Activated effector memory CD4-positive, alpha-beta T cell treated with anti-CD3 and anti-CD28 coated beads, Interleukin-2, amount 50 U/mL, for 16 hours (primary cell): ENCODE results near the gene AFF3.
"Not testable (repeated sequence)": the region's sequence is repeated elsewhere in the genome, so short reads cannot be mapped to it uniquely, and the experiment has no call there.

Experiments
- DNase-seq: peaks from one replicate; pipeline ENCODE4 v3.0.0-alpha.2; 2020

AFF3 gene

DNA sequence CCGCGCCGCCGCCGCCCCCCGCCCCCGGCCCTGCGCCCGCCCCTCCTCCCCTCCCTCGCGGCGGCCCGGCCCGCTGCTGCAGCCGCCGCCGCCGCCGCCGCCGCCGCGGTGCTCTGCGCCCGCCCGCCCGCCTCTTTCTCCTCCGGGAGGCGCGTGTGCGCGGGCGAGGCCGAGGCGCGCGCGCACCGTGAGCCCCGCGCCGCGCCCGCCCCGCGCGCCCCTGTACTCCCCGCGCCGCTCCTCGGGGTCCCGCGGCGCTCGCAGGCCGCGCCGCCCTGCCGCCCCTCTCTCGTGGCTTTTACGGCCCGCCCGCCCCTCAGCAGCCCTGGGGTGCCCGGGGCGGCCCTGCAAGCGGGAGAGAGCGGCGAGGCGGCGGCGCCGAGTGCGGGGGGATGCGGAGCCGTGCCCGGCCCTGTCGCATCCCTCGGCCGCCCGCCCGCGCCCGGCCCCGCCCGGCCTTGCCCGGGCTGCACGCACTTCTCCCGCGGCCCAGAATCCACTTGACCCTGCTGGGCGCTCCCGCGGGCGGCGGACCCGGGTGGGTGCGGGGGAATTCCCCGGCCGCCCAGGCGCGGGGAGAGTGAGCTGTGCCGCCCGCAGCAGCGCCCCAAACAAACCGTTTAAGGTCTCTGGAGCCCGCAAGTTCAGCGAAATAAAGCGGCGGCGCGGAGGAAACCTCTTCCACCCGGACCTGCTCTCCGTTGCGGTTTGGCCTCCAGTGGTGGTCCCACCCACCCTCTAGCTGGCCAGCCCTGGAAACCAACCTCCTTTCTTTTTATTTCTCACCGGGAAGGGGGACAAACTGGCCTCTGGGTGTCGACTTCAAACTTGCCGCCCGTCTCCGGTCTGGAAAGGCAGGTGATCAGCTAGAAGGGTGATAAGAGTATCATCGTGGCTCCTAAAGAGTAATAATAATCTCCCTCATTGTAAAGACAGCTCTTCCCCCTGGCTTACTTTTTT, 37.4 kb downstream of the AFF3 start:
- DNase-seq: peak; percentile 65

DNA sequence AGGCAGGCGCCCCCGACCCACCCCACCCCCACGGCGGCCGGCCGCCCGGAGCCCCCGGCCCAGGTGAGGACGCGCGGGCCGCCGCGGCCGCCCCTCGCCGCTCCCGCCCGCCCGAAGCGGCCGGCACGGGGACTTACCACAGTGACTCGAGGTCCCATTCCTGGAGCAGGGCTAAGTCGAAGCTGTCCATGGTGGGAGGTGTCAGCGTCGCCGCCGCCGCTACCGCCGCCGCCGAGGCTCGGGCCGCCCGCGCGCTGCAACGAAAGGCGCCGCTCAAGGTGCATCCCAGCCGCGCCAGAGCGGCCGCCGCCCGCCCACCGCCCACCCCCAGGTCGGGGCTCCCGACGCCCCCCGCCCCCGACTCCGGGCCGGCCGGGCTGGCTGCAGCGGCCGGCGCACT, 38.1 kb downstream of the AFF3 start:
- not testable (repeated sequence) for DNase-seq

DNA sequence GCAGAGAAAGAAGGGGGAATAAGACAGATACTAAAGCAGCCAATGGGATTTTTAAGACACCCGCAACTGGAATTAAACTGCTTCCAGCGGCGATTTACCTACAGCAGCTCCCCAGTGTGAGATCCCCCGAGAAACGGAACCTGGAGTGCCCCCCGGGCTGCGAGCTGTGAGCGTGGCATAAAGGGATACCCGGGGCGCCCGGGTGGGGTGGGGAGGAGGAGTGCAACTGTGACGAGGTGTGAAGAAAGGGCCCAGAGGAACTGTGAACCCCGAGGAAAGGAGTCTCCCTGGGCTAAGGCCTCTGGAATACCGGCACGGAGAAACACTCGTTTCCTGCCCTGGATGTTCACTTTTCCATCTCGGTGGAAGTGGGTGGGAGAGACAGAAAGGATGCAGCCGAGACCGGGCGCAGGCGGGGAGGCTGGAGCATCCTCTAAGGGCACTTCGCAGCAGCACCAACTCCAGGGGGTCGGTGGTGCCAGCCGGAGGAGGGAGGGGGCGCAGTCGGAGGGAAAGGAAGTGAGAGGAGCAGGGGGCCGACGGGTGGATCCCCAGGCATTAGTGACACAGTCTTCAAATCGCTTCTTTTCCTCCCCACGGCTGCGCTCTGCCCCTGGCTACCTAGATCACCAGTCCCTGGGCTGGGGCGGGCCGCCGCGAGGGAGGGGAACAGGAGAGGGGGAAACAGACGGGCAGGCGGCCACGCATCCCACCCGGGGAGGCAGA, 38.7 kb downstream of the AFF3 start:
- not testable (repeated sequence) for DNase-seq

DNA sequence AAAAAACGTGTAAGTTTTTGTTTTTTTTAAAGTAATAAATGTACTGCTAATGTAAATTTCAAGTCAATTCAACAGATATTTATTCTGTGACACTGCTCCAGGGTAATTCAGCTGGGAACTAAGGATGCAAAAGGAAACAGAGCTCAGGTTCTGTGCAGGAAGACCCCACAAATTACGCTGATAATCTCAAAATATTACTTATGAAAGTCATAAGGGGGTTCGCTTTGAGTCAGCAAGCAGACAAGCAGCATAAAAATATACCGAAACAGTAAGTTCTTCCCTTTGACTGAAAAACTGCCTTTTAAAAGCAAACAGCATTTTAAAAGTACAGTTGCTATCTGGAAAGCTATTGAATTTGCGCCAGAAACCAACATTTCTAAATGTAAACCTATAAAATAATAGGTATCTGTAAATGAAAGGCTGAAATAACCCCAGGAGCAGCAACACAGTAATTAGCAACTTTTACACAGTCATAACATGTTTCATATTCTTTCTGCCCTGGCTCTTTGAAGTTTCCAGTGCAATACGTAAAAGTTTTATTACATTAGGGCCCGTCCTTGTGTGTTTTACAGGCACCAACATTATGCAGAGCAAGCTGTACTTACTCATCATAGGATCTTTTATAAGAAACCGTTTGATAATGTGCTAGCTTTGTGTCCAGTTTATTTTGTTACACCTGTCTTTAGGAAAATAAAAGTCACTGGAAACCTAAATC, 39.8 kb downstream of the AFF3 start:
- not testable (repeated sequence) for DNase-seq

DNA sequence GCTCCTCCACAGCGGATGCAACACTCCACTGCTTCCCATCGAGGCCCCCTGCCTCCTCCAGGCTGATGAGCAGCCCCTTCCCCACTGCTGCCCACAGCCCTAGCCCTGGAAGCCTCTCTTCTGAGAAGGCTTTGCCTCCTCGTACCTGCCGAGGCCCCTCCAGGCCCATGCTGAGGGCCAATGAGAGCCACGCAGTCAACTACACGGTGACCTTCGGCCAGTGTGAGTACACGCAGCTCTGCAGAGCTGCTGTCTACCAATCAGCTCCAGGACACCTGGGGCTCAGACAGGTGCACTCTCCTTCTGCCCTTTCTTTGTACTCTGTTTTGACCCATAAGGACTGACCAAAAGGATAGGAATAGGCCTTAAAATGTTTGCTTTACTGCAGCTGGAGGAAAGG, 43.5 kb downstream of the AFF3 start:
- DNase-seq: not testable (repeated sequence)

DNA sequence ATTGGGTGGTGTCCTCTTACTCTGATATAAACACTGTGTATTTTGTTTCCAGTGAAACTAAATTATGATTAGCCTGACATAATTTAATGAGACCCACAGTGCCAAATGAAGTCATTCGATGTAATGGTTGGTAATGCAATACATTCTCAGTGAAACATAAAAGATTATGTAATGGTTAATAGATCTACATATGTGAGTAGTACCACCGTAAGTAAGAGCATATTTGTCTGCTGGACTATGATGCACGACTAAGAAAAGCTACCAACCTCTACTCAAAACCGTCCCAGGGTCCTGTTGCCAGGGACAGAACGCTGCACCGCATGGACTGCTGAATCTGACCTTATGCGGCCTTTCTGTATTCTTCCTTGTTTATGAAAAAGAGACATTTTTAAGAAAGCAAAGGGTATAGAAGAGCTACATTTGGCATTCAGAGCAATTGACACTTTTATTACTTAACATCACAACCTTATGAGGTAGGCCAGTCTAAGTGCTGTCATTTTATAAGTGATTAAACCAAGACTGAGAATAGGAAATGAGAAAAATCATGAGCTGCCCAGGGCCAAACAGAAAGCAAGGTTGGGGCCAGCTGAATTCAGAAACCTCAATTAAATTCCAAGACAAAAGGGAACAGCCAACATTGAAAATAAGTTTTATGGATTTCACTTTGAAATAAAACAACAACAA, 44.6 kb downstream of the AFF3 start:
- not testable (repeated sequence) for DNase-seq

DNA sequence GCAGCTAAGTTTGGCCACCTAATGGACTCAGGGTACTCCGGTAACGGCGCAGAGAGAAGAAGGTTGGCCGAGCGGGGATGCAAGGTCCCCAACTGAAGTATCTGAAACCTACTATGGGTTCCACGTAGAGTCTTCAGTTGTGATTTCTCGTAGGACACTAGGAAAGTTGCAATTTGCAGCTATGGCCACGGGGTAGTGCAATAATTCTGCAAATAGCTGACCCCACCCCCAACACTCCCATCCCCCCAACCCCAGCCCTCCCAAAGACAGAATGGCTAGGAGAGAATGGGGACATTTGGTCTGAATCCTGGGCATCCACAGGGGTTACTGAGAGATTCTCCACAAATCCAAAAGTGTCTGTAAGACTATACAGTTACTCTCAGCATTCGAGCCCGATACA, 46.5 kb downstream of the AFF3 start:
- not testable (repeated sequence) for DNase-seq

DNA sequence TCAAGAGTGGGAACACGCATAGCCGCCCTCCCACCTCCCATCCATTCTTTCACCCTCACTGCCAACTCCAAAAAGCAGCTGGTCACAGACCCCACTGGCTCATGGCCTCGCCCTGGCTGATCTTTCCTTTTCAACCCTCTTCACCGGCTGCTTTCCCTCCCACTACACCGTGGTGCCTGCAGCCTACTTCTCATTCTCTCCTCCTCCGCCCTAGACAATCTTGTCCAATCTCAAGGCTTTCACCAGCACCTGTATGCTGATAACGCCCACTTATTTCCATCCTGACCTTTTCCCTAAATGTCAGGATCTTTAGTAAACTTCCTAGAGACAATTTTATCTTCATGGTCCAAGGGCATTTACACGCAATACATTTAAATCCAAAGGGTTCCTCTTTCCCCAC, 50.6 kb downstream of the AFF3 start:
- not testable (repeated sequence) for DNase-seq

DNA sequence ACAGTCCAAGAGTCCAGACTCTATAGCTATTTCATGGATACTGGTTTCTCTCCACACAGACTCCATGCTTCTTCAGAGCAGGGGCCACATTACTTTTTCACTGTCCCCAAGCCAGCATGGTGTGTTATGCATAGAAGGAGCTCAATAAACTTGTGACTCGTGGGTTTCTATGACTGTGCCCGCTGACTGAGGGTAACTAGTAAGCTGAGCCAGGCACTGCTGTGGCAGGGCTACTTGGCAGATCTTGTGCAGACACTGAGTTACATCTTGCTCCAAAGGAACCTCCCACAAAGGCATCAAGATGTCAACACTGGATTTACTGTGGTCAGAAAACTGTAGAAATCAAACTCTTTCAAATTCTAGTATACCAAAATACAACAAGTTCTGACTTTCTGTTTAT, 56.6 kb downstream of the AFF3 start:
- not testable (repeated sequence) for DNase-seq

DNA sequence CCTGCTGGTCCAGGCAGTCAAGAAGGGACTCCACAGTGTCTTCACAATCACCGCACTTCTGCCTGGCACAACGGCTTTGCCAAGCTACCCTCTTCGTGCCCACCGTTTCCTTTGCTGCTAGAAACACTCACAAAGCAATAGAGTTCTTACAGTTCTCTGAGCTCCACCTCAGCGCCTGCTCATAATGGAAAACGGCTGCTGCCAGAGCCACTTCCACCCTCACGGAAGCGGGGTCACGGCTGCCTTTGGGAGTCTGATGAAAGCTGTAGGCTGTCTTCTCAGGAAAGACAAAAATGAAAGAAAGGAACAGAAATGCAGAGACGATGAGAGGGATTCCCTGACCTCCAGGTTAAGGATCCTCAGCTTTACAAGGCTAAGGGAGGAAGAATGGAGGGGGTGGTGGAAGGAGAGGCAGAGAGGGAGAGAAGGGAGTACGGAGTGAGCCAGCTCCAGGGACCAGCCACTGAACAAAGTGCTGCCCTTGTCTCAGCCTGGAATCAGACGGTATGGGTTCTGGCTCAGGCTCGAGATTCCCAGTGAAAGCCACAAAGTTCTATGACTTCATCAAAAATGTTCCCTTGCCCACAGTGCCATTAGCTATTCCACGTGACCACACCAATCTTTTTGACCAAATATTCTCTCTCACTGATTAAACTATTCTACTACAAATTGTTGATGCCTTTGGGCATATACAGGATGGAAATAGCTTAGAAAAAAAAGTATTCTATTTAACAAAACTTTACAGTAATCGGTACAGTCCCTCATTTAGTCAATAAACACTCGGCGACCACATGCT, 58.8 kb downstream of the AFF3 start:
- DNase-seq: not testable (repeated sequence)

DNA sequence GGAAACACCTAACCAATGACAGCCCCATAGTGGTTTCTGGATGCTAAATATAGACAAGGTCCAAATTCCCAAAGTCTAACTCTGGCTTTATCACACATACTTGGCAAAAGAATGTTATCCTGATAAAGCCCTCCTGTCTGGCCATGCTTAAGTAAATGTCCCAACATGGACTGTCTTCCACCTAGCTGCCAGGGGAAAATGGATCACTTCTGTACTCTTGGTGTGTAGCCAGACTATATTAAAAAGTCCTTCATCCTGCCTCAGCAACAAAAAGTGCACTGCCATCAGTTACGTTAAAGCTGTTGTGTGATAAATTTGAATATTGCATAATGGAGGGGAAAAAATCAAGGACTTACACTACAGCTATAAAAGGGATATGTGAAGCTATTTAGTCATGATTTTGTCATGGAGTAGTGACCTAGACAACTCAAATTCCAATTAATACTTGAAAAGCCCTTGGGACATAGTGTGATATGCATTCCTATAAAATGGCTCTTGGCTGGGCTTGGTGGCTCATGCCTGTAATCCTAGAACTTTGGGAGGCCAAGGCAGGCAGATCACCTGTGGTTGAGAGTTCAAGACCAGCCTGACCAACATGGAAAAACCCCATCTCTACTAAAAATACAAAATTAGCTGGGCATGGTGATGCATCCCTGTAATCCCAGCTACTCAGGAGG, 60.0 kb downstream of the AFF3 start:
- DNase-seq: not testable (repeated sequence)

DNA sequence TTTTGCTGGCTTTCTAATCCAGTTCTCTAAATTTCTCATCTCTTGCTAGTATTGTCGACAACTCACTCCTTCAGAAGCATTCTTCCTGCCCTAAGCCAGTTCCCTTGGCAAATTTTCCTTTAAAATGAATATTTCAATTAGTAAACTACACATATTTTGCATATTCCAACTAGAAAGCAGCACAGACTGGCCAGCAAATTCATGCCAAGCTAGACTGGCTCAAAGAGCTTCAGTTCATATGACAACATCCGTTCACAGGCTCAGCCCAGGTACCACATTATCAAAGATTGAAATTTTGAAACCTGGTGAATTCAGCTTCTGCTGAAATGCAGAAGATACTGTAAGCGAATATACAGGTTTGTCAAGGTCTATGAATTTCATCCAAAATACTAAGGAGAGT, 64.5 kb downstream of the AFF3 start:
- DNase-seq: no peak

DNA sequence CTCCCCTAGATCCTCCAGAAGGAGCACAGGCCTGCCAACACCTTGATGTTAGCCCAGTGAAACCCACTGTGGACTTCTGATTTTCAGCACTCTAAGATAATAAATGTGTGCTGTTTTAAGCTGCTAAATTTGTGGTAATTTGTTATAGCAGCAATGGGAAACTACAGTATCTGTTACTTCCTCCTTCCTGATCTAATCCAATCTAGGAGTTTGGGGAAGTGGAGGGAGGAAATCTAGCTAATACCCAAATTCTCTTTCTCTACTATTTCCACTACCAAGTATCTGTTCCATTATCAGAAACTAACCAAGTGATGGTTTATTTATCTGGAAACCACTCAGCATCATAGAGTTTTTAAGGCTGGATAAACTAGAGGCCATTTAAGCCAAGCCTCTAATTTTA, 64.9 kb downstream of the AFF3 start:
- no peak for DNase-seq

DNA sequence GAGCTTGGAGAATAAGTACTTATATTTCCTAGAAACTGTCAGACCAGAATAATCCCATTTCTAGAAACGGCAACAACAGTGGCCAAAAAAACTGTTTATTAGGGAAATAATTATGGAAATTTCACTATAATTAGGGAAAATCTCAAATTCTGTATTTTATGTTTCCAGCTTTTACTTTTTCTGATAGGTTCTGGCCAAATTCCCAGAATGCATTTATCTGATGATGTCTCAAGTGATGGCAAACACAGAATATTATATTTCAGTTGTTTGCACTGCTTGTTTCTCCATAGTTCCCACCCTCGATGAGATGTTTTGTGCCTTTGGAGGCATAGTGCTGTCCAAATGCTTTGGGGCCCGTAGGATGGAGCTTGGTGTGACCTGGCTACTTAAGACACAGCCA, 66.9 kb downstream of the AFF3 start:
- no peak for DNase-seq

DNA sequence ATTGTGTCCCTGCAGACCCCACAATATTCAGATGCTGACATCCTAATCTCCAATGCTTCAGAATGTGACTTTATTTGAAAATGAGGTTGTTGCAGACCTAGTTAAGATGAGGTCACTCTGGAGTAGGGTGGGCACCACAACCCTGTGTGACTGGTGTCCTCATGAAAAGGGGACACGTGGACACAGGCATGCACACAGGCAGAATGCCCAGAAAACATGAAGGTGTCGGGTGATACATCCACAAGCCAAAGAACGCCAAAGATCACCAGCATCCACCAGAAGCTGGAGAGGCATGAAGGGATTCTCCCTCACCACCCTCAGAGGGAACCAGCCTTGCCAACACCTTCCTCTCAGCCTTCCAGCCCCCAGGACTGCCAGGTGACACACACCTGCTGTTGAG, 69.3 kb downstream of the AFF3 start:
- DNase-seq: no peak

DNA sequence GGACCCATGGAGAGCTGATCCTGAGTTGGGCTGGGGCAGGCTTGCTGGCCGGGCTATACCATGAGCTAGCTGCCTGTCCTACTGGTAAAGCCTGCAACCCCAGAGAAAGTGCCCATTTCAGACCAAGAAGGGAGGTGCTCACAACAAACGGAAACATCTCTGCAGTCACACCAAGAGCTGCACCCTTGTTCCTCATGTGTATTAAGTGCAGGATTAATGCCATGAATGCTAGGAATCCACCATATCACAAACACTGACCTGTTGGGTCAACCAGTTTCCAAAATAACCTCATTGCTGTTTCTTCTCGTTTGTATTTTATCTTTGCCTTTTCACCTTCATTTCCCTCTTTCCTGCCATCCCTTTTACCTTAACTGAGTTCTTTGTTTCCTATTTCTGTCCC, 69.9 kb downstream of the AFF3 start:
- no peak for DNase-seq

DNA sequence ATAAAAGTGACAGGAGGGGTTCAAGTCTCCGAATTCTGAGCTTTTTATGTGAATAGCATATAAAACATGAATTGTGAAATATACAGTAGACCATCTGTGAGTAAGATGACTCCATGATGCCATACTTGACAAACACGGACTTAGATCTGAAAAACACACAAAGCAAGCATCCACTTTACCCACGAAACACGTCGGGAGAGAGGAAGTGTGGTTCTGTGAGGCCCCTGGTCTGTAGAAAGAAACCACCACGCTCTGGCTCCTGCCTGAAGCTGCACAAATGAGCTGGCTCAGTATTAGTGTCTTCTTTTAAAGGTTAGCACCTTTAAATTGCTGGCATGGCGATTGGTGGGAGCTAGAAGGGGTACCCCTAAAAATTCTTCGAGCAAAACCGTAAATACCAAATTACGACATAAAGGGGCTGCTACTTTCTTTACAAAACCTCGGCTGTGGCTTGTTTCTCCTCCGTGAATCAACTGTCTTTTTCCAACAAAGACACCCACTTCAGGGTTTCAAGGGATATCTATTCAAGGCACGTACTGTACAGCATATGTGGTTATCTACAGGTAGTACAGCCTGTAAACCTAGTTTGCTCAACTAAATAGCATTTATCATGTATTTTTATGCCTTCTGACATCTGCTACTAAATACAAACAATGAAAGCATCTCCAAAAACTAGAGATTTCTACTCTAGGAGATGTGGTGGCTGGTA, 70.9 kb downstream of the AFF3 start:
- DNase-seq: no peak

DNA sequence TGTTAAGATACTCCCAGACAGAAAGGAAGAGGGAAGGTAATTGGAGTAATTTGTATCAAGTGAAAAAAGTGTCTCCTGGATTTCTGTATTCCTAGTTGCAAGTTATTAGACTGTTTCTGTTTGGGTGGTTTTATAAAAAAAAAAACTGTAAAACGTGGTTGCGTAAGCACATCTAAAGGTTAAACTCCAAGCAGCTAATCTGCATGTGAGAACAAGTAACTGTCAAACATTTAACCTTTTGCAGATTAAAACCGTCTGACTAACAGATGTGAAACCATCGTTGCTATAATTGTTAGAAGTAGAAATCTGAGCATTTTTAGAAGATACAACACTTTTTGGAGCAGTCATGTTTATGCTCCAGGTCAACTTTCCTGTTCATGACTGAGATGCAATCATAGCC, 72.3 kb downstream of the AFF3 start:
- DNase-seq: no peak

DNA sequence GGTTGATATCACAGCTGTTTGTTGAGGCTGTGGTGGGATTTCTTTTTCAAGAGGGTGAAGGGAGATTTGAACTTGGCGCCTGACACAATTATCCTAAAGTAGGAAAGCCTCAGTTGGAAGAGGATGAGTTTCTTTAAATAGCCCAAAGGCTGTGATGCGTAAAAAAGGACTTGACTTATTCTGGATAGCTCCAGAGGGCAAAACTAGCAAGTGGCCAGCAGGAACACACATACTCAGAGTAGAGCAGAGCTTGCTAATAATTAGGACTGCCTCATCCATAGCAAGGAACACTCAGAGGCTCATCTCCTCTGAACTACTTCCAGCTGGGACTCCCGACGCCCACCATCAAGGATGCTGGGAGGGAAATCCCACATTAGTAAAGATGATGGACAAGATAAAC, 74.0 kb downstream of the AFF3 start:
- DNase-seq: no peak

DNA sequence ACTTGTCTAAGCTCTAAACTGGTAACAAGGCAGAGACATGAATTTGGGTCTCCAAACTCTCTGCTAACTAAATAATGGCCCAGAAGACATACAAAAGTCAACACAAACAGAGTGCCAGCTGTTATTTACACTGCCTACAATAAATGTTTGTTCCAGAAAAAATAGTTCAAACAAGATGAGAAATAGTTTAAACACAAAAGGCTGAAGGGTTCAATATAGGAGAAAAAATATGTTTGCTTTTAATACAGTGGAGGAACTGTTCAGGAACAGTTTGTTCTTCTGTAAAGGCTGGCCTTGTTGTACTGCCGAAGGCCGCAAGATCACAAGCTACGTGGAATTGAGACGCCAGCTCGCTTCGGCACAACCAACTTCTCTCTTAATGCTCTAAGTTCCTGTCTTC, 74.6 kb downstream of the AFF3 start:
- no peak for DNase-seq

DNA sequence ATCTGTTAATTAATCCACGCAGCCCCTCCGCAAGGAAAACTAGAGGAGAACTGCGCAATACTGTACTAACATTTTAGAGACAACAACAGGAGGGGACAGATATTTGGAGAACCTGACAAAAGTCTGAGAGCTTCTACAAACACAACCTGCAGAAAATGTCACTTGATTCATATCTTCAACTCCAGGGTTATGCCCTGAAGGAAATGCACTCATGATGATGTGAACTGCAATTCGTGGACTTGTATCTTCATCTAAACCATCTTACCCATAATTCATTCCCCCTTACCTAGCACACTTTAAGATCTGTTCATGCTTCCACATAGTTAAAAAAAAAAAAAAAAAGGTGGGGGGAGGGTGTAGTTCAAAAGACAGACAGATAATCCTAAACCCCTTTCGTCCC, 75.5 kb downstream of the AFF3 start:
- no peak for DNase-seq
